ENCODE data around the gene RNF223.
A peak's percentile ranks its signal among the peaks of the same experiment; 100 is the strongest.
"Not testable (repeated sequence)": the region's sequence is repeated elsewhere in the genome, so short reads cannot be mapped to it uniquely, and the experiment has no call there.

RNF223 gene

GRCh38 chr1:1072849-1073742, 1.0 kb downstream of the RNF223 start:
- no peak for DNase-seq (ENCODE audit: low read depth)

DNA sequence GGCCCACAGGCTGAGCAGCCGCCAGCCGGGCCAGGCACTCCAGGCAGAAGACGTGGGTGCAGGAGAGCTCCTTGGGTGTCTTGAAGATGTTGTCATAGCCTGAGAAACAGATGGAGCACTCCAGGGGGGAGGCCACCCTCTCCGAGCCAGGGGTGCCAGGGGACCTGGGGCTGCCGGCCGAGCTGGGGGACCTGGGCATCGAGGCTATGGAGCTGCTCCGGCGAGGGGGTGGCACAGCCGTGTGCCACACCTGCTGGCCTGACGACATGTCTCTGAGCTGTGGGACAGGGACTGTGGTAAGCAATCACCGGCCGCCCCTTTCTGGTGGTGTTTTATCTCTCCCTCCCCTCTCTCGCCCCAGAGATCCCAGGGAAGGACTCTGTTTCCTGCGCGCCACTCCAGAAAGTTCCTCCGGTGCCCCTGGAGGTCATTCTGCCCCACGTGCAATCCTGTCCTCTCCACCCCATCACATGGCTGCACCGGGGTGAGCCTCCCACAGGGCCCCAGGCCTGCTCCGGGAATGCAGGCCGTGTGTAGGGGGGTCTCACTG, 1.7 kb downstream of the RNF223 start:
- DNase-seq (ENCODE audit: low read depth), result no peak

GRCh38 chr1:1071486-1072298, 2.4 kb downstream of the RNF223 start:
- no peak for DNase-seq (ENCODE audit: low read depth)

GRCh38 chr1:1069711-1070676, 4.1 kb downstream of the RNF223 start:
- DNase-seq (ENCODE audit: low read depth), result no peak

DNA sequence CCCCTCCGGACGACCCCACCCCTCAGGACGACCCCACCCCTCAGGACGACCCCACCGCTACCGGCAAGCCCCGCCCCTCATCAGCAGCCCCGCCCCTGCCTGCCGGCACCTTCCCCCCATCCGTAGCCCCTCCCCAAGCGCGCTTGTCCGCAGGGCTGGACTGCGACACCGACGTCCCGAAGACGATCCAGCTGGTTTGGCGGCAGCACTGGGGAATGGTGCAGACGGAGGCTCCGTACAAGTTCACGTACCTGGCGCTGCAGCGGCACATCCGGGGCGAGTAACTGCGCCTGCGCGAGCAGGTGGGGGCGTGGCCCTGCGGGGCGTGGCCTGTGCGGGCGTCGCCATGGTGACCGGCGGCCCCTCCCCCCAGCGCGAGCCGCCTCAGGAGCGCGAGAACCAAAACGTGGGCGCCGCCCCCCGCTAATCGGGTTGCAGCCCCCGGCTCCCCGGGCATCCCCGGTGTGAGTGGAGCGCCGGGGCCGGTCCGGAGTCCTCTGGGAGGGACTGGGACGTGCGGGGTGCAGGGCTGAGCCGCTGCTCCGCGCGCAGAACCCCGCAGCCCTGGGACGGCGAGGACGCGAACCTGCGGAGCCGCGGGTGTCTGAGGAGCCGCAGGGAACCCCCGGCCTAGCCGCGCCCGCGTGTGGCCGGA, 4.9 kb downstream of the RNF223 start:
- DNase-seq (ENCODE audit: low read depth), result no peak

GRCh38 chr1:1068517-1069055, 5.5 kb downstream of the RNF223 start:
- DNase-seq (ENCODE audit: low read depth), result no peak

- DNase-seq (ENCODE audit: low read depth), result no peak
Observed at GRCh38 chr1:1067860-1068516, 6.1 kb downstream of the RNF223 start.

DNA sequence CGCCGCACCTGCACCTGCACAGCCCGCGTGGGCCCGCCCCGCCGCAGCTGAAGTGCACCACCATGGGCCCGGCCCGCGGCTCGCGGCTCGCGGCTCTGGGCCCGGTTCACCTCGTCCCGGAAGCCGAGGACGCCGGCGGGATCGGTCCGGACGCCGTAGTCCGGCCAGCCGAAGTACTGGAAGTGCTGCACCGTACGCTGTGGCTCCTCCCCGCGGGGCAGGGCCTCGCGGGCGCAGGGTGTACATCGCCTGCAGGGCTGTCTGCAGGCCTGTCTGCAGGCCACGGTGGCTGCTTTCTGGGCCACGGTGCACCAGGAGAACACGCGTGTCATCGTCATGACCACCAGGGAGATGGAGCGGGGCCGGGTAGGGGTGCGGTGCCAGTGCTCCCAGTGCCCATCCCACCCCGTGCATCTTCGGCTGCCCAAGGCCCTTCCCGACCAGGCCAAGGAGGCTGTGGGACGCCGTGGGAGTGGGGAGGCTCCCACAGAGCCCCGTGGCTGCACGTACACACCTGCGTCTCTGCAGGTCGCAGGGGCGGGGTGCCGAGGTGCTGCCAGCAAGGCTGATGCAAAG, 6.7 kb downstream of the RNF223 start:
- DNase-seq (ENCODE audit: low read depth), result no peak

DNA sequence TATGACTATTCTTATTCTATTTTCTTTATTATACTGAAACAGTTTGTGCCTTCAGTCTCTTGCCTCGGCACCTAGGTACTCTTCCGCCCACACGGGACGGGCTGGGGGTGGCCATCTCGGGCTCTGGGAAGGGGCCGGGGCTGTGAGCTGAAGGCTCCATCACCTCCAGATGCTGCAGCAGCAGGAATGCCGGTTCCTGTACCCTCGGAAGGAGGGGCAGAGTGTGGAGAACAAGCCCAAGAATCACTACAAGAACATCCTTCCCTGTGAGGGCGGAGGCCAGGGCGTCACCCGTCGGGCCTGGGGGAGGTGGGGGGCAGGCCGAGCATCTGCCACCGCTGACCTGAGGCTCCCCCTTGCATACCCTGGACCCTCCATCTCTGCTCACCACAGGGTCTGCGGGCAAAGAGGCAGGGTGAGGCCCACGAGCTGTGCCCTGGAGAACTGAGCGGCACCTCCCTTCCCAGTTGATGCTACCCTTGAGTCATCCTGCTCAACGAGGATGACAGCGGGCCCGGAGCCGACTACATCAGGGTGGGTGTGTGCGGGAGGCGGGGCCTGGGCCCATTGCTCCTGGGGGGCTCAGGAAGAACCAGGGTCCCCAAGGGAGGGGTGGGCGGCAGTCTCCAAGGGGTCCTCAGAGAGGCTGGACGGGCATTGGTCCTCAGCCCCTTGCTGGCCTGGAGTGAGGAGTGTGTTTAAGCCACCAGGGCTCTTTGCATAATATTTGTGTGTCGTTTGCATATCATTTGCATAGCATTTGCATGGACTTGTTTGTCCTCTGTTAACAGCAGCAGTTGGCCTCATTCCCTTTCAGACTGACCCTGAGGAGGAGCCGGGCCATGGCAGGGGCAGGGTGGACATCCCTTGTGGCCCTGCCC, 7.5 kb downstream of the RNF223 start:
- DNase-seq (ENCODE audit: low read depth), result no peak

GRCh38 chr1:1065940-1066304, 8.2 kb downstream of the RNF223 start:
- not testable (repeated sequence) for DNase-seq (ENCODE audit: low read depth)

DNA sequence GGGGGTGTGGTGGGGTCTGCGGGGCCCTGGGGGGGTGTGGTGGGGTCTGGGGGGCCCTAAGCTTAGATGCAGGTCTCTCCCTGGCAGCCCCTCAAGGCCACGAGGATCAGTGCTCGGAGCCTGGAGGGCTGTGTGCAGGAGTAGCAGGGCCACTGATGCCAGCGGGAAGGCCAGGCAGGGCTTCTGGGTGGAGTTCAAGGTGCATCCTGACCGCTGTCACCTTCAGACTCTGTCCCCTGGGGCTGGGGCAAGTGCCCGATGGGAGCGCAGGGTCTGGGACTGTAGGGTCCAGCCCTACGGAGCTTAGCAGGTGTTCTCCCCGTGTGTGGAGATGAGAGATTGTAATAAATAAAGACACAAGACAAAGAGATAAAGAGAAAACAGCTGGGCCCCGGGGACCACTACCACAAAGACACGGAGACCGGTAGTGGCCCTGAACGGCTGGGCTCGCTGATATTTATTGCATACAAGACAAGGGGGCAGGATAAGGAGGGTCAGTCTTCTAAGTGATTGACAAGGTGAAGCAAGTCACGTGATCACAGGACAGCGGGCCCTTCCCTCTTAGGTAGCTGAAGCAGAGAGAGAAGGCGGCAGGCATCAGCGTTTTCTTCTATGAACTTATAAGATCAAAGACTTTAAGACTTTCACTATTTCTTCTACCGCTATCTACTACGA, 8.7 kb downstream of the RNF223 start:
- no peak for DNase-seq (ENCODE audit: low read depth)

GRCh38 chr1:1063945-1064831, 9.9 kb downstream of the RNF223 start:
- DNase-seq (ENCODE audit: low read depth), result peak; percentile 56

DNA sequence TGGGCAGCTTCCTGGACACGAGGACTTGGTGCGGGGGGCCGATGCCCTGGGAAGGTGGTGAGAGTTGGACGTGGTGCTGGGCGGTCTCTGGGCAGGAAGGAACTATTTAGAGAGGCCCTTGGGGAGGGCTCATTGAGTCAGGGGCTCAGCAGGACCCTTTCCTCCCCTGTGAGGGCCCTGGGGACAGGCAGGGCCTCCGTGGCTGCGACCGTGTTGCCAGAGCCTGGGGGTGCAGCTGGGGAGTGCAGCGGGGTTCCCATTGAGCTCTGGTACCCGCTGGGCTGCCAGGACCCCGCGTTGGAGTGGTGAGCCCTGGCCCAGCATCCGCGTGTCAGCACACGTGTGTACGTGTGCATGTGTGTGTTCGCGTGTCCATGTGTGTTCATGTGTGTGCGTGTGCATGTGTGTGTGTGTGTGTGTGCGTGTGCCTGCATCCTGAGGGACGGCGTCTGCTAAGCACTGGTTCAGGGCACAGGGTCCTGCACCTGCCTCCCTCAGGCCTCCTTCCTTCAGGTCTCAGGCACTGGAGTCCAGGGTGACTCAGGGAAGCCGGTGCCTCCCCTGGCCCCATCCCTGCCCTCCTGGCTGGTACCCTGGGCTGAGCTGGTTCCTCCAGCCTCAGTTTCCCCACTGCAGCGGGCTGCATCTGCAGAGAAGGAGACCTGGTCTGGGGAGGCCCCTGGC, 10.7 kb downstream of the RNF223 start:
- DNase-seq (ENCODE audit: low read depth), result no peak

DNA sequence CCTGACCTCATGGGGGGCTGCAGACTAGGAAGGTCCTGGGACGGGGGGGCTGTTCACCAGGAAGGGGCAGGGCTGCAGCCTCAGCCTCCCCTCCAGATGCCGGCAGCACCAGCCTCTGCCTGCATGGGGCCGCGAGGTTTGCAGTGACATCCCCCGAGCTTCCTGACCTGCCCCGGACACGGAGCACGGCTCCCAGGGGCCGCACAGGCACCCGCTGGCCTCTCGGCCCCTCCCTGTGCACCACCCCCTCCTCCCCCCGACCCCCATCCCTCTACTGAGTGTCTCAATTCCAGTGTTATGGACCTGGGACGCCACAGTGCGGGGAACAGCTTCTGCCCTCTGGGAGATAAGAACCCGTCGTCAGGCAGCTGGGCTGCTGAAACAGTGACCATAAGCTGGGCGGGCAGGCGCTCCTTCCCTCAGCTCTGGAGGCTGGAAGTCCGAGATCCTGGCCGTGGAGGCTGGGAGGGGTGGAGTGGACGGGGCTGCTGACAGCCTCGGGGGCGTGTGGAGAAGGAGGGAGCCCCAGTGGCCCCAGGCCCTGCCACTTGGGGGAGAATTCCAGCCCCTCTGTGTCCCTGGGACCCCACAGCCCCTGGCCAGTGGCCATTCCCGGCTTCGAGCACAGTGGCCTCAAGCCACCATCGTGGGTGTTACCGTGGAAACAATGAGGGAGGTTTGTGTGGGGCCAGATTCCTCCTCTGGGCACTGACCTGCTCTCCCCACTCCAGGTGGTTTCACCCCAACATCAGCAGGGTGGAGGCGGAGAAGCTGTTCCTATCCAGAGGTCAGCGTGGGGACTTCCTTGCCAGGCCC, 11.6 kb downstream of the RNF223 start:
- no peak for DNase-seq (ENCODE audit: low read depth)

DNA sequence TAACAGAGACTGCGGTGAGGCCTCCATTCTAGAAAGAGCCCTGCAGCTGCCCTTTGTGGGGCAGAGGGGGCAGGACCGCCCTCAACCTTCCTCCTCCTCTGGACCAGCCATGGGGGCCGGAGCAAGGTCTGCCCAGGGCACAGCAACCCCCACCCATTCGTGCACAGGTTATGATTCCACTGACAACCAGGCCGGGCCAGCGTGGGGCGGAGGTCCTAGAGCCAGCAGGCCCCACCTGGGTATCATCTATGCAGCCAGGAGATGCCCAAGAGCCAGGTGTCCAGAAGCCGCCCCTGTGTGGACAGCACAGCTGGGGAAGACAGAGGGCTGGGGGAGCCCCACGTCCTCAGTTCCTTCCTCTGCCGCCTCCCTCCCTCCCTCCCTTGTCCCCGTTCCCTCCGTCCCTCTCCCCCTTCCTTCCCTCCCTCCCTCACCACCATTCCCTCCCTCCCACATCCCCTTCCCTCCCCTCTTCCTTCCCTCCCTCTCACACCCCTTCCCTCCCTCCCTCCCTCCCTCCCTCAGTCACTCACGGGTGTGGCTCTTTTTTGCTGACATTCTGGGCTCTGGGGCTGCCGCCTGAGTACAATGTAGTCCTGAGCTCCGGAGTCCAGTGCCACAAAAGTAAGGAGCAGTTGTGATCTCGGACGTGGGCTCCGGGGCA, 12.3 kb downstream of the RNF223 start:
- no peak for DNase-seq (ENCODE audit: low read depth)

Measured in HS-5 (cell line).